Fibroblast of peridontal ligament (primary cell): Measurements from ENCODE around the gene ABCB8.

Experiments
- DNase-seq: peaks from one replicate; pipeline ENCODE4 v3.0.0-alpha.2; 2010; ENCODE audit errors: extremely low read depth

Gene ABCB8

GRCh38 chr7:151074817-151075661 lies 46.8 kb downstream of the ABCB8 start:
- DNase-seq: no peak

- no peak for DNase-seq
Measured at GRCh38 chr7:151075662-151075971, 47.4 kb downstream of the ABCB8 start.

GRCh38 chr7:151075978-151076426 lies 47.8 kb downstream of the ABCB8 start:
- DNase-seq: no peak

GRCh38 chr7:151076863-151077704 lies 48.8 kb downstream of the ABCB8 start:
- no peak for DNase-seq

GRCh38 chr7:151077705-151078232 lies 49.5 kb downstream of the ABCB8 start:
- DNase-seq: no peak

- no peak for DNase-seq
Measured at GRCh38 chr7:151078233-151079040, 50.2 kb downstream of the ABCB8 start.

- no peak for DNase-seq
Measured at GRCh38 chr7:151079199-151079910, 51.1 kb downstream of the ABCB8 start.

- peak; percentile 32 for DNase-seq
Measured at GRCh38 chr7:151080067-151080521, 51.8 kb downstream of the ABCB8 start.

GRCh38 chr7:151080522-151081169 lies 52.4 kb downstream of the ABCB8 start, which contains the start of gene FASTK:
Gene FASTK (minus strand): TSS chr7:151080809. CDS start chr7:151080766, 43 bp downstream.
- peak; percentile 84 for DNase-seq

GRCh38 chr7:151081170-151082101 lies 53.2 kb downstream of the ABCB8 start:
- no peak for DNase-seq

- DNase-seq: no peak
Measured at GRCh38 chr7:151082141-151083070, 54.2 kb downstream of the ABCB8 start.

- no peak for DNase-seq
Measured at GRCh38 chr7:151083071-151083823, 55.0 kb downstream of the ABCB8 start, which contains the start of gene TMUB1. Gene TMUB1 (minus strand): TSS chr7:151083493. CDS start chr7:151082563, 930 bp downstream.

- DNase-seq: no peak
Measured at GRCh38 chr7:151083824-151084160, 55.5 kb downstream of the ABCB8 start.

GRCh38 chr7:151085329-151085690 lies 57.1 kb downstream of the ABCB8 start:
- no peak for DNase-seq

- peak; percentile 55 for DNase-seq
Measured at GRCh38 chr7:151085691-151086620, 57.7 kb downstream of the ABCB8 start, which contains the start of gene AGAP3. Gene AGAP3 (plus strand): TSS chr7:151086475. CDS start chr7:151086742, 267 bp downstream.

GRCh38 chr7:151086802-151087244 lies 58.6 kb downstream of the ABCB8 start:
- peak; percentile 38 for DNase-seq
